ENCODE measurements around the gene ARHGEF2. TPM values are rescaled to one million over a fixed set of nuclear protein-coding genes. Genes with fewer than 3 reads are reported as not detected.

The ARHGEF2 gene
- total RNA-seq, 1 donor from 2014 or later: 53.6 TPM

DNA sequence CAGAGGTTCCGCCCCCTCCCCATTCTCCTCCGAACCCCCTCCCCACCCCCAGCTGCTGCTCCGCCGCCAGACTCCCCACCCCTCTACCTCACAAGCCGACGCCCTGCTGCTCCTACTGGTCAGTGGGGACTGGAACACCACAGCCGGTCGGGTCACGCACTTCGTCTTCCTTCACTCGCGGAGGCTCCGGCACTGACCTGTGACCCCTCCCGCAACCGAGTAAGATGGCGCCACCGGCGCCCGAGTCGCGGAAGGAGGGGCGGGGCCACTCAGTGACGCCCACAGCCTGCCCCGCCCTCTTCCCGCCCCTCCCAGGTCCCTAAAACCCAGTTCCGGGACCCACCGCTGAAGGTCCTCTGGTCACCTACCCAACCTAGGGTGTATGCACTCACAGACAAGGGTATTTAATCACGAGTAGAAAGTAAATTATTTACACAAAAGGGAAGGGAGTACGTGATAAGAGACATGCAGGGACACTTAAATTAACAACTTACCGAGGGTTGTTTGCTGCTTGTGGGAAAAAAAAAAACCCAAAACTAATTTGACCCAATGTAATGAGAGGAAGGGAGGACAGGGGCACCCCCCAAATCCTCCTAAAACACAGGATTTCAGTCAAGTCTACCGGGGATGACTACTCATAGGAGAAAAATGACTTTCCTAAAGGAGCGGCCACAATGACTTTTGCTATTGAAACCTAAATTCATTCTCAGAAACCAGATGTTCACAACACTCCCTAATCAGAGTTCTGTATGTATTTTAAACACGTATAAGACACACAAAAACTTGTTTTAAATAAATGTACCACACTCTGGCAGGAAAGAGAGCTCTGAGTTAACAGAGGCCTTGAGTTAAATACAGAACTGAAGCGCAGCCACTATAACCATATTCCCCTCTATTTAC is 66.9 kb downstream of the ARHGEF2 start, which contains the start of gene RIT1:
Gene RIT1, minus strand, starts transcription at position 194 of the 900 bp plus-strand sequence. CDS start 588 bp downstream, outside the sequence.
- DNase-seq (ENCODE audit: low read depth): peak; percentile 79

DNA sequence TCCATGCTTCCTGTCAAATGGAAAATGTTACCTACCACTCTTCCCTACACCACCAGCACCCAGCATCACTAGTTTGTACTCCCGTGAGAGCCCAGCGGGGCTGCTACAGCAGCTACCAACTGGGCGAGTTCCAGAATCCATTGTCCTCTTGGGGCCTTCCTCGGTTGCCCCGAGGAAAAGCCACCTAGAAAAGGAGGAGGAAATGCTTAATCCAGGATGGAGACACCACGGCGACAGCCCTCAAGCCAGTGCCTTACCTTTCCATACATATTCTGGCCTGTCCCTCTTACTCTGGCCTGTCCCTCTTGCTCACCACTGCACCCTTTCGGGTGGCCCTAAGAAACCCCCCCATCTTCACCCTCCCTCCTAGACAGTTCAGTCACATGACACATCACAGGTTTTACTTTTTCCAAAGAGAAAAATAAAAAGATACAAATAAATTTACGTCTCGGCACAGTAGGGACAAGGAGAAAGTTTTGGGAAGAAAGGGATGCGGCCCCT is 67.7 kb downstream of the ARHGEF2 start:
- peak; percentile 36 for DNase-seq (ENCODE audit: low read depth)

DNA sequence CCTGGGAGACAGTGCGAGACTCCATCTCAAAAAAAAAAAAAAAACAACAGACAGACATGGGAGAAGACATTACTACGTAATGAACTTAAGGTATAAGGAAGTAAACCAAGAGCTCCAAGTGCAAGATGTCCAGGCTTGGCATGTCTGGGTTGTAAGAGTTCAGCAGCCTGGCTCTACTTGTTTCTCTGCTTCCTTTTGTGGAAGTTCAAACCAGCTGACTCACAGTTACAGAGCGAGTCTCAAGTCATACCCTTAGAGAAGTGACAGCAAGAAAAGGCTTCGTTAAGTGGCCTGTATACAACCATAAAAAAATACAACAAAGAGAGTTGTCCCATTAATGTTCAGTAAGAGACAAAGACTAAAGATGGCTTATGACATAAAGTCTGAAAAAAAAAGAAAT is 68.5 kb downstream of the ARHGEF2 start:
- peak; percentile 73 for DNase-seq (ENCODE audit: low read depth)

DNA sequence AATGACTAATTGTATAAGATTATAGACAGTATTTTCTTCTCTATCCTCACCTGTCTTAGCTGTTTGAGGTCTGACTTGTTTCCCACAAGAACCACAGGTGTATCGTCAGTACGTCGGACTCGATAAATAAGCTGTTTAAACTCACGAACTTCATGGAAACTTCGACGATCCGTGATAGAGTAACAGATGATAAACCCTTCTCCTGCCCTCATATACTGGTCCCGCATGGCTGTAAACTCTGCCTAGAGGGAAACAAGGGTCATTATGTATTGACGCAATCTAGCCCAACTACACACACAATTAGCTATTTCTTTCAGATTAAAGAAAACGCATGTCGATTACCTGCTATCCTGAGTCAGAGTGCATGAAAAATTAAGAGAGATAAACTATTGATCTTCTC is 74.1 kb downstream of the ARHGEF2 start:
- DNase-seq (ENCODE audit: low read depth): no peak

DNA sequence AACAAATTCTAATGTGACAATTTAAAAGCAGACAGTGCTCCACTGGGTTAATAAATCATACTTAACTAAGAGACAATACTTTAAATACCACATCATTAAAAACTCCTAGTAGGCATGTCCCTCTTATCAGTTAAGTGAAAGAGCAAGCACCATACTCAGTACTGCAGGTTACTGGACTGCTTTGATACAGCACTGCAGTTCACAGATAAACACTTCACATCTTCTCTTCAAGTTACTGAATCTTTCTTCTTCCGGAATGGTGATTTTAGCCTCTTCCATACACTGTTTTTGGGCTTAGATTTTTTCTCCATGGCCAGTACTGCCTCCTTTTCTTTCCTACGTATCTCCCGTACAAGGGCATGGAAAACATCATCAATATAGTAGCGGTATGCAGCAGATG is 78.2 kb downstream of the ARHGEF2 start:
- DNase-seq (ENCODE audit: low read depth): no peak

DNA sequence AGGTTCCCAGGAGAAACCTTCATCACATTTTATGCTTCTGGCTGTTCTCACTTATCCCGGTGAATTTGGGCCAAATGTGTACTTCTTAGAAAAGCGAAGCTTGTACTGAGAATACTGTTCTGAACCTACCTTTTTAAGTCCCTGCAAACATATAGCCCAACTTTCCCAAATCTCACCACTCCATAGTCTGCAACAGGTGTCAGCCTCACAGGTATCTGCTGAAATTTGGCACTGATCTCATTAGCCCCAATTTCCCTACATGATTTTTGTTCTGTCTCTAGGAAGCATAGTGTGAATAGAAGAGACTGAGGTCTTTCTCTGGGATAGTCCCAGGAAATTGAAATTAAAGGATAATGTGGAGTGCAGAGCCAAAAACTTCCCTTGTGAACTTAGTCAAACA is 78.7 kb downstream of the ARHGEF2 start:
- no peak for DNase-seq (ENCODE audit: low read depth)

DNA sequence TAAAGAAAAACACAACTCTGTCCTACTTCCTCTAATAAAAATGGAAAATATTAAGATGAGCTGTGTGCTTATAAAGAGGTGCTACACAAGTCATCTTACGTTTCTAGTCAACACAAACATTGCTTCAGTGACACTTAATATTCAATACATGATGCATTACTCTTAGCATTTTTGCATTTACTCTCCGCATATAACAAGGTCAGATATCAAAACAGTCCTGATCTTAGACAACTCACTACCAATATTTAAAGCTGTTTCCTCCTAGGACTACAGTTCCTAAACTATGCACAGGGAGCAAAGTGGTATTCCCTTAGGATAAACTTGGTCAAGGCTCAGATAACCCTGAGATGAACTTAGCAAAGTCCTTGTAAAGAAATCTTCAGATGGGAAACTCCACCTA is 79.5 kb downstream of the ARHGEF2 start:
- no peak for DNase-seq (ENCODE audit: low read depth)

DNA sequence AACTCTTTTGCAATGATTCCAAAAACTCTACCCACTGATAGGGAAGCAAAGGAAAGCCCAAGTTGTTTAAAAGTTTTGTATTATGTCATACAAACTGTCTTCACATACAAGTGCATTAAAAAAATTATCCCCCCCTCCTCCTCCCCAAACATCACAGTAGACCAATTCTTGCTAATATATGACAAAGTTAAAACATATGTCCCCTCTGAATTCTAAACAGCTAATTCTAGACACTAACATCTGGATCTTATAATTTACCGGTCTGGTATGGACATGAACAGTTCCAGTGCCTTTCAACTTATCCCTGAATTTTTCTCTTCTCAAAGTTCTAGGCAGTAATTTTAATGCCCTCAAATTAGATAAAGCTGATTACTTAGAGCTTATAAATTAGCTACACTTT is 80.6 kb downstream of the ARHGEF2 start:
- DNase-seq (ENCODE audit: low read depth): no peak

Other genes starting within 250 kb of the ARHGEF2 start
- 17.4 and 46.1 TPM in 2 replicates for gene GON4L, start 121.3 kb downstream of the ARHGEF2 start, total RNA-seq
- 20.3 and 35.1 TPM in 2 replicates for gene SYT11, start 119.0 kb downstream of the ARHGEF2 start, total RNA-seq
- 38.4 and 88.2 TPM in 2 replicates for gene RIT1, start 67.2 kb downstream of the ARHGEF2 start, total RNA-seq
- gene KHDC4, start 44.1 kb downstream of the ARHGEF2 start, total RNA-seq: 16.8 and 39.1 TPM in 2 replicates
- not detected in 2 replicates for gene RXFP4, start 36.9 kb downstream of the ARHGEF2 start, total RNA-seq
- 366 and 540 TPM in 2 replicates for gene SSR2, start 42.4 kb upstream of the ARHGEF2 start, total RNA-seq
- gene UBQLN4, start 75.3 kb upstream of the ARHGEF2 start, total RNA-seq: 16.0 and 25.2 TPM in 2 replicates
- 53.6 and 79.0 TPM in 2 replicates for gene LAMTOR2, start 76.2 kb upstream of the ARHGEF2 start, total RNA-seq
- gene RAB25, start 82.6 kb upstream of the ARHGEF2 start, total RNA-seq: 0.50 and 43.9 TPM in 2 replicates
- 5.0 and 7.1 TPM in 2 replicates for gene MEX3A, start 103.9 kb upstream of the ARHGEF2 start, total RNA-seq
- gene LMNA, start 136.2 kb upstream of the ARHGEF2 start, total RNA-seq: 420 and 617 TPM in 2 replicates
- gene SEMA4A, start 175.0 kb upstream of the ARHGEF2 start, total RNA-seq: 0.69 and 7.4 TPM in 2 replicates
- 5.9 and 17.4 TPM in 2 replicates for gene SLC25A44, start 215.6 kb upstream of the ARHGEF2 start, total RNA-seq
- 47.1 and 65.8 TPM in 2 replicates for gene PMF1, start 234.5 kb upstream of the ARHGEF2 start, total RNA-seq

Measured in renal cortical epithelial cell (primary cell).